ENCODE results near the gene SMIM36. TPM values are rescaled to one million over a fixed set of nuclear protein-coding genes. Genes with fewer than 3 reads are reported as not detected.

SMIM36 gene
- total RNA-seq, 1 experiment from 2014 or later = not detected

DNA sequence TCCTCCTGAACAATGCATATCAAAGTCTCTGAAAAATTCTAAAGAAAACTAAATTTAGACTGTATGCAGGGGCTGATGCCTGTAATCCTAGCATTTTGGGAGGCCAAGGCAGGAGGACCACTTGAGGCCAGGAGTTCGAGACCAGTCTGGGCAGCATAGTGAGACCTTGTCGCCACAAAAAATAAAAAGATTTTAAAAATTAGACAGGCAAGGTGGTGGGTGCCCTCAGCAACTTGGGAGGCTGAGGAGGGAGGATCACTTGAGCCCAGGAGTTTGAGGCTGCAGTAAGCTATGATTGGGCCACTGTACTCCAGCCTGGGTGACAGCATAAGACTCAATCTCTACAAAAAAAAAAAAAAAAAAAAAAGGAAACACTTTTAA is 59.5 kb downstream of the SMIM36 start (continued):
- TF ChIP-seq IRF1 (CRISPR knock-in tag; IDR thresholded peaks at IDR 0.05) (no peak), MAX (CRISPR knock-in tag; IDR thresholded peaks at IDR 0.05) (no peak), NR1H2 (CRISPR knock-in tag; IDR thresholded peaks at IDR 0.05) (no peak), EMX1 (CRISPR knock-in tag; IDR thresholded peaks at IDR 0.05) (no peak), CBFB (CRISPR knock-in tag; IDR thresholded peaks at IDR 0.05; ENCODE audit: low read depth) (no peak), TP53 (CRISPR knock-in tag; IDR thresholded peaks at IDR 0.05) (no peak), ATF1 (CRISPR knock-in tag; IDR thresholded peaks at IDR 0.05) (no peak), NFATC4 (CRISPR knock-in tag; IDR thresholded peaks at IDR 0.05) (no peak), ZNF138 (CRISPR knock-in tag; conservative IDR thresholded peaks at IDR 0.05) (no peak), NFYB (CRISPR knock-in tag; conservative IDR thresholded peaks at IDR 0.05; ENCODE audit: low read depth) (no peak)
- TF ChIP-seq, protein P1, sequence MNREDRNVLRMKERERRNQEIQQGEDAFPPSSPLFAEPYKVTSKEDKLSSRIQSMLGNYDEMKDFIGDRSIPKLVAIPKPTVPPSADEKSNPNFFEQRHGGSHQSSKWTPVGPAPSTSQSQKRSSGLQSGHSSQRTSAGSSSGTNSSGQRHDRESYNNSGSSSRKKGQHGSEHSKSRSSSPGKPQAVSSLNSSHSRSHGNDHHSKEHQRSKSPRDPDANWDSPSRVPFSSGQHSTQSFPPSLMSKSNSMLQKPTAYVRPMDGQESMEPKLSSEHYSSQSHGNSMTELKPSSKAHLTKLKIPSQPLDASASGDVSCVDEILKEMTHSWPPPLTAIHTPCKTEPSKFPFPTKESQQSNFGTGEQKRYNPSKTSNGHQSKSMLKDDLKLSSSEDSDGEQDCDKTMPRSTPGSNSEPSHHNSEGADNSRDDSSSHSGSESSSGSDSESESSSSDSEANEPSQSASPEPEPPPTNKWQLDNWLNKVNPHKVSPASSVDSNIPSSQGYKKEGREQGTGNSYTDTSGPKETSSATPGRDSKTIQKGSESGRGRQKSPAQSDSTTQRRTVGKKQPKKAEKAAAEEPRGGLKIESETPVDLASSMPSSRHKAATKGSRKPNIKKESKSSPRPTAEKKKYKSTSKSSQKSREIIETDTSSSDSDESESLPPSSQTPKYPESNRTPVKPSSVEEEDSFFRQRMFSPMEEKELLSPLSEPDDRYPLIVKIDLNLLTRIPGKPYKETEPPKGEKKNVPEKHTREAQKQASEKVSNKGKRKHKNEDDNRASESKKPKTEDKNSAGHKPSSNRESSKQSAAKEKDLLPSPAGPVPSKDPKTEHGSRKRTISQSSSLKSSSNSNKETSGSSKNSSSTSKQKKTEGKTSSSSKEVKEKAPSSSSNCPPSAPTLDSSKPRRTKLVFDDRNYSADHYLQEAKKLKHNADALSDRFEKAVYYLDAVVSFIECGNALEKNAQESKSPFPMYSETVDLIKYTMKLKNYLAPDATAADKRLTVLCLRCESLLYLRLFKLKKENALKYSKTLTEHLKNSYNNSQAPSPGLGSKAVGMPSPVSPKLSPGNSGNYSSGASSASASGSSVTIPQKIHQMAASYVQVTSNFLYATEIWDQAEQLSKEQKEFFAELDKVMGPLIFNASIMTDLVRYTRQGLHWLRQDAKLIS (CRISPR knock-in tag; IDR thresholded peaks at IDR 0.05; ENCODE audit: borderline replicate concordance) = no peak

DNA sequence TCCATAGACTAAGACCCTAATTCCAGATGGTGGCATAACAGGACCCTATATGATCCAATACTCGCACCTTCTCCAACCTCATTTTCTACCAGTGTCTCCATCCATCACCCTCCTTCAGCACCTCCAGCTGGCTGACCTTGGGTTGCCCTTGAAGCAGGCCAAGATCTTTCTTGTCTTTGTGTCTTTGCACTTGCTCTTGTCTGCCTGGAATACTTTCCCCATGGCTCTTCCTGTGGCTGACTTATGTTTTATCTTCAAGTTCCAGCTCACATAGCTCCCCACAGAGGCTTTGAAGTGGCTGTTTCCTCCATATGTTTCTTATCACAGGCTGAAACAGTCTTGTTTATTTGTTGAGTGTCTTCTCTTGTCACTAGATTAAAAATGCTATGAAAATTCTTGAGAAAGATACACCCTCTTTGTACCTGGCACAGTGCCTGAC is 60.0 kb downstream of the SMIM36 start:
- ATAC-seq (no peak), DNase-seq (ENCODE audit: low spot score) (no peak)
- no peaks in the 10 kb centered on the region for H3K36me3 Mint-ChIP-seq
- peaks cover 4% of the 10 kb centered on the region for H3K9me3 Mint-ChIP-seq
- no peak overlapping the region for H3K4me3 Mint-ChIP-seq
- H3K27ac Mint-ChIP-seq = peak overlapping the region; percentile 66; the same call in 1 of the 2 replicates
- H3K4me1 Mint-ChIP-seq = peaks cover 32% of the 10 kb centered on the region
- TF ChIP-seq NFE2L1 (CRISPR knock-in tag; IDR thresholded peaks at IDR 0.05) (no peak), ESRRA (CRISPR knock-in tag; IDR thresholded peaks at IDR 0.05; ENCODE audit: borderline replicate concordance) (0 out of 2 replicates have a peak, but pooled peaks have one; percentile 33), MYBL2 (CRISPR knock-in tag; IDR thresholded peaks at IDR 0.05) (no peak)
- CTCF ChIA-PET = no interaction called here
- POLR2A ChIA-PET = no interaction called here
- no peaks in the 10 kb centered on the region for H3K27me3 Mint-ChIP-seq (ENCODE audit: low read depth)

DNA sequence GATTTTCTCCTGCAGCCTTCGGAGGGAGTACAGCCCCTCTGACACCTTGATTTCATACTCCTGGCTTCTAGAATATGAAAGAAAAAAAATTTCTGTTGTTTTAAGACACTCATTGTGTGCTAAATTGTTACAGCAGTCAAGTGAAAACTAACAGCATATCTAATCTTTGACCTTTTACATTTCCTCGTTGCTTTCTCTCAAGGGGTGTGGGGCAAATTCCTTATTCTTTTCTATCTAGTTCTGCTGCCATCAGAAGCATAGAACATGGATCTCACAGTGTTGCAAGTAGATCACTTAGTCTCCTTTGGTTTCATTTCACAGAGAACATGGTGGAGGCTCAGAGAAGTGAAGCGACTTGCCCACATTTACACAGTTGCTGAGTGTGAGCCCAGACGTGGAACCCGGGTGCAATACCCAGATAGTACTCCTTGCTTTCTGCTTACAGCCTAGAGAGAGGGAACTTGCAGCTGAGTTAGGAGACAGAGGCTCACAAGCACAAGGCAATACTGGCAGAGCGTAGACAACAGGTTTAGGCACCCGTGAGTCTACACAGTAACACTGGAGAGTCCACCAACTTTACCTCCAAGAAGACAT is 60.9 kb downstream of the SMIM36 start:
- TF ChIP-seq ZBTB21 (CRISPR knock-in tag; IDR thresholded peaks at IDR 0.05; ENCODE audit: borderline replicate concordance) (no peak), RELA (CRISPR knock-in tag; IDR thresholded peaks at IDR 0.05; ENCODE audit: borderline replicate concordance) (no peak), SOX15 (CRISPR knock-in tag; IDR thresholded peaks at IDR 0.05) (no peak), E2F5 (CRISPR knock-in tag; IDR thresholded peaks at IDR 0.05) (no peak), NFE2L1 (CRISPR knock-in tag; IDR thresholded peaks at IDR 0.05) (no peak), ZNF671 (CRISPR knock-in tag; IDR thresholded peaks at IDR 0.05) (no peak), SMAD3 (CRISPR knock-in tag; IDR thresholded peaks at IDR 0.05; ENCODE audit: borderline replicate concordance) (no peak)
- TF ChIP-seq, protein P2, sequence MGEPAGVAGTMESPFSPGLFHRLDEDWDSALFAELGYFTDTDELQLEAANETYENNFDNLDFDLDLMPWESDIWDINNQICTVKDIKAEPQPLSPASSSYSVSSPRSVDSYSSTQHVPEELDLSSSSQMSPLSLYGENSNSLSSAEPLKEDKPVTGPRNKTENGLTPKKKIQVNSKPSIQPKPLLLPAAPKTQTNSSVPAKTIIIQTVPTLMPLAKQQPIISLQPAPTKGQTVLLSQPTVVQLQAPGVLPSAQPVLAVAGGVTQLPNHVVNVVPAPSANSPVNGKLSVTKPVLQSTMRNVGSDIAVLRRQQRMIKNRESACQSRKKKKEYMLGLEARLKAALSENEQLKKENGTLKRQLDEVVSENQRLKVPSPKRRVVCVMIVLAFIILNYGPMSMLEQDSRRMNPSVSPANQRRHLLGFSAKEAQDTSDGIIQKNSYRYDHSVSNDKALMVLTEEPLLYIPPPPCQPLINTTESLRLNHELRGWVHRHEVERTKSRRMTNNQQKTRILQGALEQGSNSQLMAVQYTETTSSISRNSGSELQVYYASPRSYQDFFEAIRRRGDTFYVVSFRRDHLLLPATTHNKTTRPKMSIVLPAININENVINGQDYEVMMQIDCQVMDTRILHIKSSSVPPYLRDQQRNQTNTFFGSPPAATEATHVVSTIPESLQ (CRISPR knock-in tag; IDR thresholded peaks at IDR 0.05) = no peak
- TF ChIP-seq, protein P3, sequence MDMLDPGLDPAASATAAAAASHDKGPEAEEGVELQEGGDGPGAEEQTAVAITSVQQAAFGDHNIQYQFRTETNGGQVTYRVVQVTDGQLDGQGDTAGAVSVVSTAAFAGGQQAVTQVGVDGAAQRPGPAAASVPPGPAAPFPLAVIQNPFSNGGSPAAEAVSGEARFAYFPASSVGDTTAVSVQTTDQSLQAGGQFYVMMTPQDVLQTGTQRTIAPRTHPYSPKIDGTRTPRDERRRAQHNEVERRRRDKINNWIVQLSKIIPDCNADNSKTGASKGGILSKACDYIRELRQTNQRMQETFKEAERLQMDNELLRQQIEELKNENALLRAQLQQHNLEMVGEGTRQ (CRISPR knock-in tag; IDR thresholded peaks at IDR 0.05) = no peak
- CTCF ChIA-PET = no interaction called here
- H3K36me3 Mint-ChIP-seq = no peaks in the 10 kb centered on the region

More for the DNA sequence above, 60.9 kb downstream of the SMIM36 start:
- POLR2A ChIA-PET = no interaction called here
- Mint-ChIP-seq H3K27me3 (ENCODE audit: low read depth) (no peaks in the 10 kb centered on the region), H3K27ac (peak overlapping the region; percentile 12; the same call in 1 of the 2 replicates), H3K4me1 (peaks cover 27% of the 10 kb centered on the region), H3K9me3 (peaks cover 4% of the 10 kb centered on the region), H3K4me3 (no peak overlapping the region)
- ATAC-seq = no peak
- DNase-seq (ENCODE audit: low spot score) = no peak
